HG02970 (cell line): ENCODE data around the gene TBC1D22A.
"Not testable (repeated sequence)": the region's sequence is repeated elsewhere in the genome, so short reads cannot be mapped to it uniquely, and the experiment has no call there.

Experiments
- ATAC-seq: cut with Tn5 transposase; IDR thresholded peaks from one replicate; pipeline ENCODE4 v1.9.1; 2021; ENCODE audit warnings: mild to moderate bottlenecking, moderate library complexity, moderate number of reproducible peaks; ENCODE audit not compliant: unreplicated experiment, low FRiP score

TBC1D22A gene

DNA sequence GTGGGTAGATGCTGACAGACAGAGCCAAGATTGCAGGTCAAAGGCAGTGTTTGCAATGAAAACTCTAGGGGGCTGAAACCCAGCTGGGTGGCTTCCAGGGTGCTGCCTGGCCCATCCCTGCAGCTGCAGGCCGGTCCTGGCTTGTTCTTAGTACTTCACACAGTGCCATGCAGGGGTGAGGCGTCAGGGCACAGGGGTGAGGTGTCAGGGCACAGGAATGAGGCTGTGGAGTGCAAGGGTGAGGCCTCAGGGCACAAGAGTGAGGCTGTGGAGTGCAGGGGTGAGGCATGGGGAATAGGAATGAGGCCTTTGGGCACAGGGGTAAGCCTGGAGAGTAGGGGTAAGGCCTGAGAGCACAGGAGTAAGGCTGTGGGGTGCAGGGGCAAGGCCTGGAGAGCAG is 337.6 kb downstream of the TBC1D22A start:
- ATAC-seq: no peak

DNA sequence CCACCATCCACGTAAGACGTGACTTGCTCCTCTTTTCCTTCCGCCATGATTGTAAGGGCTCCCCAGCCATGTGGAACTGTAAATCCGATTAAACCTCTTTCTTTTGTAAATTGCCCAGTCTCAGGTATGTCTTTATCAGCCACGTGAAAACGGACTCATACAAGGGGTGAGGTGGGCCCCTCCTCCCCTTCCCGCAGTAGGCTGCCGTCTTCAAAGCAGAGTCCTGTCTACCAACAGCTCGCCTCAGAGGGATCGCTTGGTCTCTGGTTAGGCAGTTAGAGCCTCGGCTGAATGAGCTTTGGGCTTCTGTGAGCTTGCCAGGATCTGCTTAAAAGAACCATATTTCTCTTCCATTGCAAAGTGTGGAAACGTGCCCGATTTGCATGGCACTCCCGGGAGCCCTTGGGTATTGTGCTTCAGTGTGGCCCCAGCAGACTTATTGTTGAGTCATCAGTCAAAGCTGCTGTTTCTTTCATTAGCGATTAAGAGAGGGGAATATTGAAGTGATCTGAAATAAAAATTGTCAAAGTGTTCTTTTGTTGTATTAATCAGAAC is 338.3 kb downstream of the TBC1D22A start:
- ATAC-seq: no peak

DNA sequence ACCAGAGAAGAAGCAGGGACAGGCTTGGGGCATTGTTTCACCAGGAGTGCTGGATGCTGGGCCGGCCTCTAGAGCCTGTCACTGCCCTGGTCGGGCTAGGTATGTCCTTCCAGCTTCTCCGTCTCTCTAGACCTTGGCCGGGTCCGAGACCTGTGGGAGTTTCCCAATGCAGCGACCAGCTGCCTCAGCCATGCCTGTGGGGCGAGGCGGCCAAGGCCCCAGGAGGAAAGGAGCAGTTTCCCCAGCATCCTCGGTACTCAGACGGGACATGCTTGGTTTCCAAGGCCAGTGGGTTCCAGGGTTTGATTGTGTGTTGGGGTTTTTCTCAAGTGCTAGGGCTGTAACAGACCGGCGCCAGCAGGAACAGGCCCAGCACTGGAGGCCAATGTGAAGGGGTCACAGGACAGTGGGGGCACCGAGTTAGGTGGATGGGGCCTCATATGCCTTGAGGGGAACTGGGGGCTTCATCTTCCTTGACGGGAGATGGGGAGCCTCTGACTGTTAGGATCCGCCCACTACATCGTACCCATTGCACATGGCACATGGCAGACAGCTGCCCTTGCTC is 339.0 kb downstream of the TBC1D22A start:
- ATAC-seq: no peak

DNA sequence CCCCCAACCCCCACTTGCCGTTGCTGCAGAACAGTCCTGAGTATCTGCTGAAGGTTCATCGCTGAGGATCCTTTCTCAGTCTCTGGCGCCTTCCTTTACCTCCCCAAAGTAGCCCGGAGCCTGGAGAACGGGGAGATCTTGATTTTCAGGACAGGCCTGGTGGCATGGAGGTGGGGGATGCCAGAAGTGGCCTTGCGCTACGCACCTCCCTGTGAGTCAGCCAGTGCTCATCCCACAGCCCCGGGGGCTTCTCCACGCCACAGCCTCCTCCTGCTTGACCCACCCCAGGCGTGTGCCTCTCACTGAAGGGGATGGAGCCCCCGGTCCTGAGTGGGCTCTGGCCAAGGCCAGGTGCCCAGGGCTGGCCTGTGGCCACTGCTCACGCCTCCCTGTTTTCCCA is 339.6 kb downstream of the TBC1D22A start:
- no peak for ATAC-seq

DNA sequence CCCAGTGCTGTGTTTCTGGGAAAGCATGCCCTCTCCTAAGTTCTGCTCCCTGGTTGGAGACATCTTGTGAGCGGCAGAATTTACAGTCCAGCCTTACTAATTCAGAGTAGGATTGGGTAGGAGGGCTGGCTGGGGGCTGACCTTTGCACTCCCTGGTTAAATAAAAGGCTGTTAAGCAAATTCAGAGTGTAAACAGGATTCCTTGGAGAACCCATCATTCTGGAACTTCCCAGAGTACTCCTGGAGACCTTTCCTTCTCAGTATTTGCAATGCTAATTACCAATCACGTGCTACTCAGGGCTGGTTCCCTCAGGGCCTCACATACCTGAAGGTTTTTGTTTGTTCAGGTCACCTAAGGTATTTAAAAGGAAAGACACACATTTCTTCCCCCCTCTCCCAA is 340.2 kb downstream of the TBC1D22A start:
- no peak for ATAC-seq

DNA sequence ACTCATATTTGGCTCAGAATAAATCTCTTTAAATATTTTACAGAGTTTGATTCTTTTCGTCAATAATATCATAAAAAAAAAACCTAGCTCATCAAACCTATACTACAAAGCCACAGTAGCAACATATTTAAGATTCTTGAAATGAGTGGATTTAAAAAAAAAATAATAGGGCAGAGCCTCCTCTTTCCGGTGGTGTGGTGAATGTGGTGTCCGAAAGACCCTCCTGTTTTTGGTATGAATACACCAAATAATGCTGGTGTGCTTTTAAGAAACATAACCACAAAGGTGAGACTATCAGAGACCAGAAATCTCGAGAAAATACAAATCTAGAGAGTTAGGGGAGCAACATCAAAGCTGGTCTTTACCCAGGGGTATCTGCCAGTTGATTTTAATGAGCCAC is 342.6 kb downstream of the TBC1D22A start:
- no peak for ATAC-seq

DNA sequence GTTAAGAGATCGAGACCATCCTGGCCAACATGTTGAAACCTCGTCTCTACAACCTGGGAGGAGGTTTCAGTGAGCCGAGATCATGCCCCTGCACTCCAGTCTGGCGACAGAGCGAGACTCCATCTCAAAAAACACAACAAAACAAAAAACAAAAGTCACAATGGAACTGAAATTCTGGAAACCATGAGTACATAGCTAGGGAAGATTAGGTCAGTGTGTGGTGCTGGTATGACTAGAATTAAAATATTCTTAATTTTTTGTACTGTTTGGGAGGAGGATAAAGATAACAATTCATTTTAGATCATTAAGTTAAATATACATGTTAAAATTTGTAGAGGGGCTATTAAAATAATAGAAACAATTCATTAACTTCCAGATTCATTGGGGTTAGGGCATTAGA is 344.4 kb downstream of the TBC1D22A start:
- ATAC-seq: no peak

DNA sequence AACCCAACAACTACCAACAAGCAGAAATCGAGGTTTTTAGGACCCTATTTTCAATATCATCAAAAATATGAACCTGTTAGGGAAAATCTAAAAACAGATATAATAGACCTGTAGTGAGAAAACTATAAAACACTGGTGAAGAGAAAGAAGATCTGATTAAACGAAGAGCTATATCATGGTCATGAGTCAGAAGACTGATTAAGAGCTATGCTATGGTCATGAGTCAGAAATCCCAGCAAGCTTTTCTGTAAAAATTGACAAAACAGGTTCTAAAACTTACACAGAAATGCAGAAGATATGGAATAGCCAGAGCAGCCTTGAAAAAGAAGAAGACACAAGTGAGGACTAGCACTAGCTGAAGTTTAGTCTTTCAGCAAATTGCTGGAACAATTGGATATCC is 345.0 kb downstream of the TBC1D22A start:
- no peak for ATAC-seq

DNA sequence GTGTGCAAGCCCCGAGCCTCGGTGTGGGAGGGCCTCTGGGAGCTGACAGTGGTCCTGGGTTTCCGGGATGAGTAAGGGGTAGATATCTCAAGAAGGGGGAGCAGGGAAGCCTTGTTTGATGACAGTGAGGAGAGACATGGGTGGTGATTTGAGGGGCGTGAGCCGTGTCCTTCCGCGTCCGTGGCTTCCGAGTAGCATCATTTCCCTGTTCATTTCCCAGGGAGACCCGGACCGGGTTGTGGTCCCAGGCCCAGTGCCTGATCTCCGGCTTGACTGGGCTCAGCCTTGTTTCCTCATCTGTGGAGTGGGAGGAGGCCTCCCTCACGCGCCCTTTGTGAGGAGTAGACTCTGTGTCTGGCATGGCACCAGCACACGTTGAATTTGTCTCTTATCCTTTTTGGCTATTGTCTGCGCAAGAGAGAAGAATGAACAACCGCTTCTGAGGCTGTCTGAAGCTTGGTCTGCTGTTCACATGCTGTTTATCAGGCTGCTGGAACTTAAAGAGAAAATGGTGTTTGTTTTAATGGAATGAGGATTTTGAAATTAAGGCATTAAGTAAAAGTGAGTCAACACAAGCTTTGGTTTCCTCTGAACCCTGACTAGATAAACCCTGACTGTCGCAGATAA is 348.5 kb downstream of the TBC1D22A start:
- no peak for ATAC-seq

DNA sequence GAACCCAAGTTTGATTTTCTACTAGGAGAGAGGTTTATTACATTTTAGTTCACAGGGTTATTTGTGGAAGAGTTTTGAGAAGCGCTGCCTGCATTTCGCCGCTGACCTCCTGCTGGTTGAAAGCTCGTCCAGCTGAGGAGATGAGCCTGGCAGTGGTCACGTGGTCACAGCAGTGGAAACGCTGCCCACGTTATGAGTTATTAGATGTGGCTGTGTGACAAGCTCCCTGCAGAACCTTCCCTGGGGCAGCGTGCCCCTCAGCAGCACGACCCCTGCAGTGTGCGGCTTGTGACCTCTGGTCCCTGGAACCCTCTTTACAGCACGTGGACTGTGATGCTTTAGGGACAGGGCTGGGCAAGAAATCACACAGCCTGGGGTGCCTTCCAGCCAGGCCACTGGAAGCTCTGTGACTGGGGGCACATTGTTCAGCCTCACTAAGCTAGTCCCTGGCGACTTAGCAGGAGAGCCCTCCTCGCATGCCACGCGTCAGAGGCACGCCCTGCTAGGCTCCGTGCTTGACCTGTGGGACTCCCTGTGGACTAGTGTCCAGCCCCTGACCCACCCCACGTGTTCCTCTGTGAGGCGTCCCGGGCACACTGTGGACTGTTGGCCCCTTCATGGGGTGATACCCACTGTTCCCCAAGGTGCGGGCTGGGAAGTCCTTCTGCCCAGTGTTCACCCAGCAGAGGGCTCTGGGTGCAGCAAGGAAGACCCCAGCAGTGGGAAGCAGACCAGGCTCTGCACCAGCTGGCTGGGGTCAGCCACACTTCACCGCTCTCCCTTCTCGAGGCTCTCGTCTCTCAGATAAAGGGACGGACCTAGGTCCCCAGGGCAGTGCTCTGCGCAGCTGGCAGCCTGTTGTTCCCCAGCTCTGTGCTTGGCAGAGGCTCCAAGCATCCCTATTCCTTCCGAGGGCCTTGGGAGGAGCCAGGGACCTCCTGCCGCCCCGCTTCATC is 349.5 kb downstream of the TBC1D22A start:
- ATAC-seq: no peak

DNA sequence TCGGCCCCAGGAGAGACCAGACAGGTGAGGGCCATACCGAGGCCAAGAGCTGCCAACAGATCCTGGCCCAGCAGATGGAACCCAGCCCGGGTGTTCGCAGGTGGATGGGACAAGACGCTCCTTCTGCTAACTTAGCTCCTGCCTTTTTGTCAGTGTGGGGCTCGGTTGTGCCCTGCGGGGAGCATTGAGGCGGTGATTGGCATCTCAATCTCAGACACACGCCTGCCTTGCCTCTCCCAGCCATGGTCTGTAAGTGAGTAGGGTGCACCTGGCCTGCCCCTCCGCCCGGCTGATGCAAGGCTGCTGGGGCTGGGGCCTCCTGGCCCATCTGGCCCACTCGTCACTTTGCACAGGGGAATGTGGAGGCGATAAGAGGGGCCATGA is 350.1 kb downstream of the TBC1D22A start:
- ATAC-seq: no peak

DNA sequence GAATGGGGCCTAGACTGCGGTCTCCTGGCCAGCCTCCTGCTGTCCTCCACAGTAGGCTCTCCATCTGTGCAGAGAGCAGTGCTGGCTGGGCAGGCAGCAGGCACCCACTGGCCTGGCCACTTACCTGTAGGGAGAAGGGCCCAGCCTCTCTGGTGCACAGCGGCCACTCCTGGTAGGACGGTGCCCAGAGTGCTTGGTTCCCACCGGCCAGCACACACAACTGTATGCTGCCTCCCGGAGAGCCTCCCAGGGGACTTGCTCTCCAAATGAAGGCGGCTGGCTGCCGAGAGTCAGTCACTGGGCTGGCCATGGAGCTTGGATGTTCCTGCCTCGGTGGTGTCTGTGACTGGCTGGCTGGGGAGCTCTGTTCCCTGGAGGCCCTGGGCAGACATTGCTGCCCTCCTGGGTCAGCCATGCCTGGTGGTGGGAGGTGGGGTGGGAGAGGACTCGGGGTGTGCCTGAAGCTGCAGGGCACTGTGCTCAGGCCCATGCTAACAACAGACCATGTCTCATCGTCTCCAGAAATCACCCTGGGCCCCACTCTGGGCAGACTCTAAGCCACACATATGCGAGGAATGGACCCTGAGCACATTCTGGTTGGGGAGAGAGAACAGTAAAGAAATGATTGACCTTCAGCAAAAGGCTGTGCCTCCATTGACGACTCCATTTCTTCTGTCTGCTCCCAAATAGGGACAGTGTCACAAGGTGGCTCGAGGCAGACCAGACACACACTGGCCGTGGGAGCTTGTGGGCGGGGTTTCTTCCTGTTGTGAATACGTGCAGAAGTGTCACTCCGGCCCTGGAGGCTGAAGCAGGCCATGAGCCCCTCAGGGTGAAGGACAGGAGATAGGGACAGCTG is 350.8 kb downstream of the TBC1D22A start:
- no peak for ATAC-seq

DNA sequence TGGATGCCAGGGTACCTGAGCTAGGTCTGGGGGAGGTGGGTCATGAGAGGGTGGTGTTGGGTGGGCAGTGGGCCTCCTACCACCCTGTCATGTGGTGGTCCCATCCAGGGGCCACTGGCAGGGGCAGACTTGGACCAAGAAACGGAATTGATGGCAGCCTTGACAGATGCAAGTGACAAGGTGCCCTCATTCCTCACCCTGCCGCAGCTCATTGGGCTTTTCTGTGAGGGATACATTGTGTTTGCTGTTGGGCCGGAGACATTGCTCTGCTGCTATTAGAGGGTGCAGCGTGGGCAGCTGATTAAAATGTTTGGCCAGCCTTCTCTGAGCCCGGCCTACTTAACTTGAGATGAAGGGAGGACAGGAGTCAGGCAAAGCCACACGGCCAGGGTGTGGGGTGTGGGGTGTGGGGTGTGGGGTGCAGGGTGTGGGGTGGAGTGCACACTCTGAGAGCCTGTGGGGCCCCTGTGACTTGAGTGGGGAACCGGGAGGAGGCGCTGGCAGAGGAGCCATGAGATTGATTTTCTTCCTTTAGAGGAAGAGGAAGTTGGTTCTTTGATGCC is 351.5 kb downstream of the TBC1D22A start:
- no peak for ATAC-seq

DNA sequence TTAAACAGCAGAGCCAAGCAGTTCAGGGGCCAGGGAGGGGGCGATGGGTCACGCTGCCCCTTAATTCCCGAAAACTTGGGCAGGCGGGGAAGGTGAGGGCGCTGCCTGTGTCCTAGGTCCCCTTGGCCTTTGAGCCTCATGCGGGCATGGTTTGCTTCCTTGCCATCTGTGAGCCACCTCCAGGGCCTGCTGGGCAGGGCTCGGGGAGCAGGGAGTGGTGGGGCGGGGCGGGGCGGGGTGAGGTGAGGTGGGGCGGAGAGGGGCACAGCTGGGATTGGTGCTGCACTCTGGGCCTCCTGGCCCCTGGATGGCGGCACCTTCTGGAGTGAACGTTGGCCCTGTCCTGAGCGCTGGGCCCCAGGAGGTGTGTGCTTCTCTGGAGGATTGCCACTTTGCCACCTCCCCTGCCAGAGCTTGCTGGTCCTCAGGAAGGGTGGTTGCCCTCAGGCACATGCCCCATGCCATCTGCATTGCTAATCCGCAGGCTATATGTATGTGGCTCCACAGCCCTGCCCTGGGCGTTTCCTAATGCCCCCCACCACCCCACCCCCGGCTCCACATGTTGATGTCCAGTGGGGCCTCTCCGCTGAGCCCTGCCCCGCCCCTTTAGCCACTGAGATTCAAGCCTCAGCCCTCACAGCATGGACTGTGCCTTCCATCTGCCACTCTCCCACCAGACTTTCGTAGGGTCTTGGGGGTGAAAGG is 352.5 kb downstream of the TBC1D22A start:
- no peak for ATAC-seq

DNA sequence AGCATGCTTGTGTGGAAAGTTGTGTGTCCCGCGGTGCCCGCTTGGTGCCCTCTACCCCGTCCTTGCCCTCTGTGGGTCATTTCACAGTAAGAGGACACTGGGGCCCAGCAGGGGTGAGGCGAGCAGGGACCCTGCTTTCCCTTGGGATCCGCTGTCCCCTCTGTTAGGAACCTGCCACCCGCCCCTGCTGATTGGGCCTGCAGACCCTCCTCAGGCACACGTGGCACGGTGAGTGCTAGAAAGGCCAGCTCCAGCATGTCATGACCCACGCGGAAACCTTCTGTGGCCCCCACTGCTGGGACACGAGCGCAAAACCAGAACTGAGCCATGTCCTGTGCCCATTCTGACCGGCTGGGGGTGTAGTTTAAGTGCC is 353.1 kb downstream of the TBC1D22A start:
- ATAC-seq: no peak

DNA sequence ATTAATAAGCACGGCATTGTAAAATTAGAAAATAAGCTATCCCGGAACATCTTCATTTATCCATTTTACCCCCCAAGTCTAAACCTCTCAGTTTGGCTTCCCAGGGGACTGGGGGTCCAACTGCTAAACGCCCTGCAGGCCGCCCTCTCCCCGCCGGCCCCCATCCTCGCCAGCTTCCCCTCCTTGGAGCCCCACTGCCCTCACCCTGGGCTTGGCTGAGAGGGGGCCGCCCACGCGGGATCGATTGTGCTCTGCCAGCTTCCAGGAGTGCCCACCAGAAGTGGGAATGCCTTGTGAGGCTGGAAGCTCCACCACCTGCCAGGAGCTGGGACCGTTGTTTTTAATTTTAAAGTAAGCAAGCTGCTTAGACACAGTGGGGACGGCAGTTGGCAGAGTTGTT is 353.5 kb downstream of the TBC1D22A start:
- ATAC-seq: no peak

DNA sequence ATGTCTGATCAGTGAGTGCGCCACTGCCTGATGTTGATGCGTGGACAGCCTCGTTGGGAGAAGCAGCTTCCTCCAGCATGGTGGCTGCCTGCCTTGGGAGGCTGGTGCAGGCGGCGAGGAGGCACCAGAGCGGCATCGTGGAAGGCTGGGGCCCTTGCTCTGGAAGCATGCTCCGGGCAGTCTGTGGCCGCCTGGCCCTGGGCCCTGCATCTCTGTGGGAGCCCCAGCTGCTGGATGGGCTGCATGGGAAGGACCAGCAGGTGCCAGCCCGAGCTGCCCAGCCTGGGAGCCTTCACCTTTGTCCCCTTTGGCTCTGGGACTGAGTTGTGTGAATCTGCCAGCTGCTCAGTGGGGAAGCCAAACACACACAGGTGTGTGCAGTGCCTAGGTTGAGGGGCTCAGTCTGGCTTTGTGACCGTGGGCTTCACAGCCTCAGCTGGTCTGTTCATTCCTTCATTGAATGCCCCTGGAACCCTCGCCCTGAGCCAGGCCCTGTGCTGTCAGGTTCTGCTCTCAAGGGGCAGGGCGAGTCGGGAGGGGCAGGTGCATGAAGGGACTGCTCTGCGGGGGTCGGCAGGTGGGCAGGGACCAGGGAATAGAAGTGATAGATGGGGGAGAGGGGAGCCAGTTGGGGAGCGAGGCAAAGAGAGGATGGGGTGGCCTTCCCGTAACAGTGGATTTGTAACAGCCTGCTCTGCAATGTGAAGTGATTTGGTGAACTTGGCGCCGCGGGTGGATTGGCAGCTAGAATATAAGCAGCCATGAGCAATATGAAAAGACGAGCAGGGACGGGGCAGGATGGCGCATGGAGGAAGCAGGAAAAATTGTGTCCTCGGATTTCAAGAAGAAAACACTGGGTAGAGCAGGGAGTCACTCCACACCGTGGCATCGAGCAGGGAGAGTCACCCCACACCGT is 354.2 kb downstream of the TBC1D22A start:
- no peak for ATAC-seq

DNA sequence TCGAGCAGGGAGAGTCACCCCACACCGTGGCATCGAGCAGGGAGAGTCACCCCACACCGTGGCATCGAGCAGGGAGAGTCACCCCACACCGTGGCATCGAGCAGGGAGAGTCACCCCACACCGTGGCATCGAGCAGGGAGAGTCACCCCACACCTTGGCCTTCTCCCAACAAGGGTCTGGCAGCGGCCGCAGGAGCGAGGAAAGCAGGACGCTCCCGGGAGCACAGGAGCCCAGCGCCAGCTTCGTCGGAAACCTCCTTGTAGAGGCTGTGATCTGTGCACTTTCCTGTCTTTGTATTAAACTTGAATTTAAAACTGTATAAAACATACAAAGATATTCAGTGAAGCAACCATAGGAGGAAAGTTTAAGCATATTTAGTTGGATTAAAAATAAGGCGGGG is 355.0 kb downstream of the TBC1D22A start:
- not testable (repeated sequence) for ATAC-seq

DNA sequence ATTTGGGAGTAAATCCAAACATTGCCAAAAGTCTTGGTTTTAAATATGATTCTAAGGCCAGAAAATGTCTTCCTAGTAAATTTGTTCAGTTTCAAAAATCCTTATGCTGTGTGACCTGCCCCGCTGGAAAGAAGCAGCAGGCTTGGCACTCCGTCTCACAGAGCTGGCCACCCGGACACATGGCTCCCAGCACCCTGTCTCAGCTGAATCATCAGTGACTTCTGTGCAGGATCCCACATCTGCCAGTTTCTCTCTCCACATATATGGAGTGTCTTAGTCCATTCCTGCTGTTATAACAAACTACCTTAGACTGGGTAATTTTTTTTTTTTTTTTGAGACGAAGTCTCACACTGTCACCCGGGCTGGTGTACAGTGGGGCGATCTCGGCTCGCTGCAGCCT is 356.7 kb downstream of the TBC1D22A start:
- ATAC-seq: no peak
